ENCODE measurements around the gene DLGAP1.

DNA sequence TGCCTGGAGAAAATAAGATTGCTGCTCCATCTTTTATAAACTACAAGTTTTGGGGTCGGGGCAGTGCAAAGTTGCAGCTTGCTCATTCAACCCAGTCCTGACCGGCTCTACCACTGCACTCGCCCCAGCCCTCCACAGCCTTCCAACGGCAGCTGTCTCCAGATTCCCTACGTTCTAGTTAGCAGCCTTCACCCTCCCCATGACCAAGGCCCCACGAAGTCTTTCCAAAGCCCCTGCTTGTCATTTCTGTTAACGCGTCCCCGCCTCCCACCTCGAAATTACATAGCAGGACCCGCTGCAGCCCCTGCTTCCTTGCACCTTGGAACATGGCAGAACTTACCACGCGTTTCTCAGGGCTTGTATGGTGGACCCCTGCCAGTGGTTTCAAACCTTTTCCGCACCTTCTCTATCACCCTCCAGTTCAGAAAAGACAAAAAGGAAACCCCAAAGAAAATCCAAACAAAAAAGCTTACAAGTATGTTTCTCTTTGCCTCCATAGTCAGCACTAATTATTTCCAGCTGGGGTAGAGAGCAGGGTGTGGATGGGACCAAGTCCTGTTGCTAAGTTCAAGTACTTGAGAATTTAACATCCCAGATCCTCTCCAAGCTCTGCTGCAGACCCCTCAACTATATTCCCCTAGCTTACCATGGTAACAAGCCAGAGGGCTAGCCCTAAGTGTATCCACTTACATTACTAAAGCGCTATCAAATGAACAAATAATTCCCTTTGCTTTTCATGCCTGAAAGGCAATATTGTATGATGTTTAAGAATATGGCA lies 843.6 kb downstream of the DLGAP1 start:
- TF ChIP-seq CTCF (IDR thresholded peaks at IDR 0.05 in 2 of 3, conservative IDR thresholded peaks at IDR 0.05 in 1 of 3; ENCODE audit: borderline replicate concordance in 1 of 3, insufficient read depth in 1 of 3, low read depth in 2 of 3, low read length in 2 of 3) (no peak), EZH2 (IDR thresholded peaks at IDR 0.05) (no peak), EZH2phosphoT487 (IDR thresholded peaks at IDR 0.05; ENCODE audit: borderline replicate concordance) (no peak), ELF1 (IDR thresholded peaks at IDR 0.05; ENCODE audit: borderline replicate concordance, low read depth) (no peak)

Measured in HCT116 (cell line).